HepG2 (cell line): ENCODE measurements around the gene KSR1. TPM values are rescaled to one million over a fixed set of nuclear protein-coding genes. Genes with fewer than 3 reads are reported as not detected.

Source experiments
- ATAC-seq: fragments of 200-7000 bp; cut with Tn5 transposase; 3 replicates; pipeline ENCODE4 v1.9.1; 2020; ENCODE audit warnings: mild to moderate bottlenecking, moderate library complexity
- BruUV-seq: library from RNA; stranded (reverse); fragments of 400-500 nt; replicated peaks from 2 replicates; lab custom pipeline; 2021; lab: Mats Ljungman, UMichigan
- CTCF ChIA-PET: fragments of 300-600 bp; formaldehyde crosslinking; extraction: SDS; loops from one replicate; lab custom pipeline; 2021; ENCODE audit warnings: low total read pairs, inconsistent platforms, low intra/inter-chr PET ratio; lab: Yijun Ruan, JAX
- POLR2A ChIA-PET: fragments of 350-600 bp; sonication (Branson Sonifier 250); formaldehyde crosslinking; loops from one replicate; lab custom pipeline; 2020; ENCODE audit warnings: antibody characterized with exemption, inconsistent platforms; lab: Yijun Ruan, JAX
- DNase-seq: peaks from one replicate; pipeline ENCODE4 v3.0.0-alpha.2; 2015; ENCODE audit warnings: low spot score
- FAIRE-seq: peaks from 3 replicates; lab custom pipeline; 2011; peaks lifted over from hg19 to GRCh38; lab: Jason Lieb, UNC
- H2AFZ ChIP-seq: one replicate; pipeline ENCODE4 v1.6.1; 2011; ENCODE audit warnings: low read length, inconsistent platforms
- H3K27ac ChIP-seq: fragments of 300-600 bp; 3 replicates; pipeline ENCODE4 v1.8.0; 2011; ENCODE audit warnings: mixed run types, mild to moderate bottlenecking, mixed read lengths, low read length, inconsistent platforms; ENCODE audit not compliant: insufficient read depth; ENCODE audit errors: extremely low read length
- H3K27me3 ChIP-seq, 2 experiments: fragments of 200-600 bp in 1 of 2; 2 replicates in 1 of 2; 3 replicates in 1 of 2; pipeline versions ENCODE4 v1.6.0 to v1.8.0; 2011; ENCODE audit warnings: low read length in 2 of 2, mild to moderate bottlenecking in 2 of 2, moderate library complexity in 2 of 2, inconsistent platforms in 1 of 2; ENCODE audit not compliant: insufficient read depth in 2 of 2, control insufficient read depth in 1 of 2
- H3K36me3 ChIP-seq, 2 experiments: fragments of 200-600 bp in 1 of 2; replicated peaks in 1 of 2; 2 replicates in 1 of 2; 3 replicates in 1 of 2; pipeline versions ENCODE4 v1.5.1 to v1.8.0; 2011; ENCODE audit warnings: low read length in 2 of 2, inconsistent platforms in 1 of 2; ENCODE audit not compliant: insufficient read depth in 2 of 2, control insufficient read depth in 1 of 2
- H3K4me1 ChIP-seq: 2 replicates; pipeline ENCODE4 v1.5.1; 2012; ENCODE audit warnings: low read length, inconsistent platforms; ENCODE audit not compliant: insufficient read depth
- H3K4me2 ChIP-seq: 2 replicates; pipeline ENCODE4 v1.6.0; 2011; ENCODE audit warnings: low read depth, low read length, inconsistent platforms
- H3K4me3 ChIP-seq, 3 experiments: fragments of 200-600 bp in 1 of 3; sonication (generic), shearing (Covaris generic) in 1 of 3; replicated peaks in 1 of 3; 2 replicates each; pipeline ENCODE4 v1.5.1; 2011 to 2016; ENCODE audit warnings: low read length in 3 of 3, inconsistent platforms in 2 of 3, low read depth in 2 of 3, mild to moderate bottlenecking in 2 of 3, control low read depth in 1 of 3, mixed read lengths in 1 of 3; ENCODE audit not compliant: insufficient read depth in 1 of 3
- H3K79me2 ChIP-seq: one replicate; pipeline ENCODE4 v1.6.1; 2011; ENCODE audit warnings: low read length, inconsistent platforms; ENCODE audit not compliant: insufficient read depth
- H3K9ac ChIP-seq: 2 replicates; pipeline ENCODE4 v1.6.0; 2011; ENCODE audit warnings: mild to moderate bottlenecking, low read depth, low read length, inconsistent platforms; ENCODE audit not compliant: insufficient read depth
- H3K9me3 ChIP-seq: 2 replicates; pipeline ENCODE4 v1.5.1; 2012; ENCODE audit warnings: mild to moderate bottlenecking, low read length
- H4K20me1 ChIP-seq: 2 replicates; pipeline ENCODE4 v1.6.0; 2011; ENCODE audit warnings: inconsistent platforms, mild to moderate bottlenecking, low read length, moderate library complexity; ENCODE audit not compliant: insufficient read depth
- FOXP1 ChIP-seq, 2 experiments: fragments of 450-650 bp in 1 of 2; IDR thresholded peaks; 2 replicates each; pipeline ENCODE4 v1.6.1; 2017 to 2018; ENCODE audit warnings: antibody characterized with exemption in 1 of 2
- GLMP ChIP-seq: sonication (generic); formaldehyde crosslinking; IDR thresholded peaks from 2 replicates; pipeline ENCODE4 v1.9.0; 2021; ENCODE audit warnings: missing genetic modification reagents, mild to moderate bottlenecking, borderline replicate concordance
- HNF4A ChIP-seq: sonication (generic); formaldehyde crosslinking; IDR thresholded peaks from 2 replicates; pipeline ENCODE4 v1.4.0; 2020; ENCODE audit warnings: missing genetic modification reagents
- HNF4G ChIP-seq, 2 experiments: sonication (generic) in 1 of 2; formaldehyde crosslinking in 1 of 2; IDR thresholded peaks; 2 replicates each; pipeline versions ENCODE4 v1.4.0 to v1.6.1; 2011 to 2020; ENCODE audit warnings: borderline replicate concordance in 2 of 2, low read depth in 2 of 2, mild to moderate bottlenecking in 2 of 2, low read length in 1 of 2, missing genetic modification reagents in 1 of 2, moderate library complexity in 1 of 2
- PATZ1 ChIP-seq: sonication (generic); formaldehyde crosslinking; IDR thresholded peaks from 2 replicates; pipeline ENCODE4 v1.4.0; 2020; ENCODE audit warnings: missing genetic modification reagents
- POLR2AphosphoS5 ChIP-seq: IDR thresholded peaks from 2 replicates; pipeline ENCODE4 v1.6.1; 2012; ENCODE audit warnings: low read depth, low read length
- RAD21 ChIP-seq: fragments of 450-650 bp; formaldehyde crosslinking; IDR thresholded peaks from 2 replicates; pipeline ENCODE4 v1.5.0; 2020; ENCODE audit warnings: mild to moderate bottlenecking
- RNF219 ChIP-seq: sonication (generic); formaldehyde crosslinking; IDR thresholded peaks from 2 replicates; pipeline ENCODE4 v1.5.0; 2020; ENCODE audit warnings: mild to moderate bottlenecking, missing genetic modification reagents
- SKI ChIP-seq: fragments of 450-650 bp; IDR thresholded peaks from one replicate; pipeline ENCODE4 v1.6.1; 2018; ENCODE audit warnings: mild to moderate bottlenecking; ENCODE audit not compliant: partially characterized antibody
- SUZ12 ChIP-seq: fragments of 150-350 bp; IDR thresholded peaks from 2 replicates; pipeline ENCODE4 v1.6.1; 2014; ENCODE audit warnings: low read depth, low read length
- TAF15 ChIP-seq: fragments of 200-400 bp; formaldehyde crosslinking; IDR thresholded peaks from one replicate; pipeline ENCODE4 v1.6.1; 2018; ENCODE audit warnings: mild to moderate bottlenecking, low read depth, low read length; ENCODE audit not compliant: poor library complexity, severe bottlenecking
- ZBTB1 ChIP-seq: sonication (generic); formaldehyde crosslinking; IDR thresholded peaks from 2 replicates; pipeline ENCODE4 v1.4.0; 2020; ENCODE audit warnings: missing genetic modification reagents, borderline replicate concordance
- ZMAT3 ChIP-seq: sonication (generic); formaldehyde crosslinking; conservative IDR thresholded peaks from 2 replicates; pipeline ENCODE4 v1.7.0; 2021; ENCODE audit warnings: missing genetic modification reagents
- ZNF256 ChIP-seq: sonication (generic); formaldehyde crosslinking; conservative IDR thresholded peaks from 2 replicates; pipeline ENCODE4 v1.4.0; 2020; ENCODE audit warnings: missing genetic modification reagents
- ZNF446 ChIP-seq: sonication (generic); formaldehyde crosslinking; IDR thresholded peaks from 2 replicates; pipeline ENCODE4 v1.5.0; 2020; ENCODE audit warnings: mild to moderate bottlenecking, missing genetic modification reagents
- WGBS: methylation state at CpG from one replicate; pipeline ENCODE4 v1.1.6; 2017; ENCODE audit warnings: low lambda C conversion rate; 5-methylcytosine and 5-hydroxymethylcytosine counted together
- in situ Hi-C: cut with HindIII; loops from 2 replicates; pipeline ENCODE4 v1.10.0; 2017; ENCODE audit warnings: low pct_unique_long_range_greater_than_20kb; ENCODE audit not compliant: extremely low pct_ligation_motif_present
- intact Hi-C: fragments of 100-400 bp; cut with micrococcal nuclease; formaldehyde crosslinking; loops from one replicate; pipeline ENCODE4 v1.10.0; 2022; ENCODE audit not compliant: unreplicated experiment
- polyA plus RNA-seq, 8 experiments: library from polyadenylated mRNA; depleted of rRNA in 3 of 8; stranded (reverse) in 7 of 8; unstranded in 1 of 8; fragments of >200 nt; fragmentation: Illumina TruSeq in 4 of 8; extraction: Trizol in 4 of 8; gene quantifications; 2 replicates each; pipeline versions ENCODE4 v1.2.1 to v1.2.3, GENCODE V29; 2011 to 2016; ENCODE audit warnings: low read depth in 4 of 8, missing spikeins in 1 of 8, mixed read lengths in 1 of 8; ENCODE audit not compliant: insufficient read depth in 1 of 8
- total RNA-seq, 5 experiments: library from RNA; depleted of rRNA; stranded (reverse); fragments of >200 nt; fragmentation: Illumina TruSeq; extraction: Trizol; gene quantifications; 2 replicates each; pipeline ENCODE4 v1.2.3, GENCODE V29; 2016; ENCODE audit warnings: low read depth in 1 of 5

The KSR1 gene
- total and polyA plus RNA-seq, 2 of the 13 experiments (the other 11 are each of a cell fraction or from before 2014, with no cell fraction given): 10.1 to 16.6 TPM

GRCh38 chr17:27455914-27456680, at the start of gene KSR1 (continued):
- TF ChIP-seq SKI (peak; percentile 52), RAD21 (peak; percentile 71), HNF4G (IDR thresholded peaks at IDR 0.05; ENCODE audit: borderline replicate concordance, low read depth, low read length) (peak; percentile 24; the same call in 1 of the 2 replicates), HNF4G (CRISPR knock-in tag; IDR thresholded peaks at IDR 0.05; ENCODE audit: borderline replicate concordance, low read depth) (no peak), ZMAT3 (CRISPR knock-in tag) (0 out of 2 replicates have a peak, but pooled peaks have one; percentile 33), POLR2AphosphoS5 (peak; percentile 46; the same call in 1 of the 2 replicates), SUZ12 (peak; percentile 51; the same call in 1 of the 2 replicates), RNF219 (CRISPR knock-in tag) (no peak)

- FAIRE-seq: no peak
- in situ Hi-C loops: no loop called here
- no peak overlapping the region for H3K4me3 ChIP-seq
- TF ChIP-seq ZBTB1 (CRISPR knock-in tag): no peak
- no peak for TF ChIP-seq ZNF256
- no peak for TF ChIP-seq GLMP (CRISPR knock-in tag)
- 0 out of 2 replicates have a peak, but pooled peaks have one; percentile 7 for TF ChIP-seq PATZ1 (CRISPR knock-in tag)
- TF ChIP-seq HNF4A (CRISPR knock-in tag): peak; percentile 67
- no peak for TF ChIP-seq ZNF446 (CRISPR knock-in tag)
- no peak for TF ChIP-seq TAF15
- TF ChIP-seq FOXP1 (IDR thresholded peaks at IDR 0.05): no peak
- peak; percentile 9; the same call in 1 of the 2 replicates for TF ChIP-seq FOXP1 (CRISPR knock-in tag; IDR thresholded peaks at IDR 0.05)
Measured at GRCh38 chr17:27407916-27408864, 48.1 kb upstream of the KSR1 start.

More at GRCh38 chr17:27407916-27408864, 48.1 kb upstream of the KSR1 start:
- 18% methylated on average over 5 of the region's 6 CpGs for WGBS
- no peaks in the 10 kb centered on the region for H3K9me3 ChIP-seq
- intact Hi-C loops: no loop called here
- no peak overlapping the region for H2AFZ ChIP-seq
- no peaks in the 10 kb centered on the region for H3K79me2 ChIP-seq
- ATAC-seq (peak; percentile 81), DNase-seq (peak; percentile 9)
- no peak overlapping the region for H3K9ac ChIP-seq
- BruUV-seq: no TSS peak
- peaks cover 15% of the 10 kb centered on the region for H3K4me1 ChIP-seq
- no peak overlapping the region for H3K27ac ChIP-seq
- POLR2A ChIA-PET: no interaction called here
- CTCF ChIA-PET: no interaction called here
- peak overlapping the region; percentile 23; the same call in 1 of the 2 replicates for H3K4me2 ChIP-seq
- peaks cover 1 to 12% of the 10 kb centered on the region in 2 experiments; a peak in 3 of 5 replicates for H3K27me3 ChIP-seq
- no peaks in the 10 kb centered on the region for H4K20me1 ChIP-seq
- H3K36me3 ChIP-seq: no peaks in the 10 kb centered on the region
